NCI-H187 (cell line): ENCODE measurements around the gene TSPAN31.

Experiments used
- DNase-seq, 2 experiments: peaks; one replicate each; lab custom pipeline; 2025; lab: John Stamatoyannopoulos, UW

TSPAN31 gene

GRCh38 chr12:57783466-57783801 is 38.6 kb downstream of the TSPAN31 start:
- no peak for DNase-seq

- DNase-seq = no peak
These were observed 39.0 kb downstream of the TSPAN31 start for GRCh38 chr12:57783861-57784260.

GRCh38 chr12:57793920-57794319 is 49.1 kb downstream of the TSPAN31 start:
- DNase-seq = no peak

GRCh38 chr12:57795354-57795753 is 50.5 kb downstream of the TSPAN31 start:
- DNase-seq = no peak

- no peak for DNase-seq
These were observed 52.2 kb downstream of the TSPAN31 start for GRCh38 chr12:57796996-57797395.

GRCh38 chr12:57797933-57798332 is 53.1 kb downstream of the TSPAN31 start:
- DNase-seq = no peak
